GM21526 (cell line): ENCODE data around the gene NCAPD3.
"Not testable (repeated sequence)": the region's sequence is repeated elsewhere in the genome, so short reads cannot be mapped to it uniquely, and the experiment has no call there.

ENCODE experiments used
- ATAC-seq: cut with Tn5 transposase; IDR thresholded peaks from one replicate; pipeline ENCODE4 v1.9.1; 2021; ENCODE audit warnings: moderate library complexity; ENCODE audit not compliant: unreplicated experiment, low FRiP score

NCAPD3 gene, protein sequence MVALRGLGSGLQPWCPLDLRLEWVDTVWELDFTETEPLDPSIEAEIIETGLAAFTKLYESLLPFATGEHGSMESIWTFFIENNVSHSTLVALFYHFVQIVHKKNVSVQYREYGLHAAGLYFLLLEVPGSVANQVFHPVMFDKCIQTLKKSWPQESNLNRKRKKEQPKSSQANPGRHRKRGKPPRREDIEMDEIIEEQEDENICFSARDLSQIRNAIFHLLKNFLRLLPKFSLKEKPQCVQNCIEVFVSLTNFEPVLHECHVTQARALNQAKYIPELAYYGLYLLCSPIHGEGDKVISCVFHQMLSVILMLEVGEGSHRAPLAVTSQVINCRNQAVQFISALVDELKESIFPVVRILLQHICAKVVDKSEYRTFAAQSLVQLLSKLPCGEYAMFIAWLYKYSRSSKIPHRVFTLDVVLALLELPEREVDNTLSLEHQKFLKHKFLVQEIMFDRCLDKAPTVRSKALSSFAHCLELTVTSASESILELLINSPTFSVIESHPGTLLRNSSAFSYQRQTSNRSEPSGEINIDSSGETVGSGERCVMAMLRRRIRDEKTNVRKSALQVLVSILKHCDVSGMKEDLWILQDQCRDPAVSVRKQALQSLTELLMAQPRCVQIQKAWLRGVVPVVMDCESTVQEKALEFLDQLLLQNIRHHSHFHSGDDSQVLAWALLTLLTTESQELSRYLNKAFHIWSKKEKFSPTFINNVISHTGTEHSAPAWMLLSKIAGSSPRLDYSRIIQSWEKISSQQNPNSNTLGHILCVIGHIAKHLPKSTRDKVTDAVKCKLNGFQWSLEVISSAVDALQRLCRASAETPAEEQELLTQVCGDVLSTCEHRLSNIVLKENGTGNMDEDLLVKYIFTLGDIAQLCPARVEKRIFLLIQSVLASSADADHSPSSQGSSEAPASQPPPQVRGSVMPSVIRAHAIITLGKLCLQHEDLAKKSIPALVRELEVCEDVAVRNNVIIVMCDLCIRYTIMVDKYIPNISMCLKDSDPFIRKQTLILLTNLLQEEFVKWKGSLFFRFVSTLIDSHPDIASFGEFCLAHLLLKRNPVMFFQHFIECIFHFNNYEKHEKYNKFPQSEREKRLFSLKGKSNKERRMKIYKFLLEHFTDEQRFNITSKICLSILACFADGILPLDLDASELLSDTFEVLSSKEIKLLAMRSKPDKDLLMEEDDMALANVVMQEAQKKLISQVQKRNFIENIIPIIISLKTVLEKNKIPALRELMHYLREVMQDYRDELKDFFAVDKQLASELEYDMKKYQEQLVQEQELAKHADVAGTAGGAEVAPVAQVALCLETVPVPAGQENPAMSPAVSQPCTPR (N-terminal part only)

DNA sequence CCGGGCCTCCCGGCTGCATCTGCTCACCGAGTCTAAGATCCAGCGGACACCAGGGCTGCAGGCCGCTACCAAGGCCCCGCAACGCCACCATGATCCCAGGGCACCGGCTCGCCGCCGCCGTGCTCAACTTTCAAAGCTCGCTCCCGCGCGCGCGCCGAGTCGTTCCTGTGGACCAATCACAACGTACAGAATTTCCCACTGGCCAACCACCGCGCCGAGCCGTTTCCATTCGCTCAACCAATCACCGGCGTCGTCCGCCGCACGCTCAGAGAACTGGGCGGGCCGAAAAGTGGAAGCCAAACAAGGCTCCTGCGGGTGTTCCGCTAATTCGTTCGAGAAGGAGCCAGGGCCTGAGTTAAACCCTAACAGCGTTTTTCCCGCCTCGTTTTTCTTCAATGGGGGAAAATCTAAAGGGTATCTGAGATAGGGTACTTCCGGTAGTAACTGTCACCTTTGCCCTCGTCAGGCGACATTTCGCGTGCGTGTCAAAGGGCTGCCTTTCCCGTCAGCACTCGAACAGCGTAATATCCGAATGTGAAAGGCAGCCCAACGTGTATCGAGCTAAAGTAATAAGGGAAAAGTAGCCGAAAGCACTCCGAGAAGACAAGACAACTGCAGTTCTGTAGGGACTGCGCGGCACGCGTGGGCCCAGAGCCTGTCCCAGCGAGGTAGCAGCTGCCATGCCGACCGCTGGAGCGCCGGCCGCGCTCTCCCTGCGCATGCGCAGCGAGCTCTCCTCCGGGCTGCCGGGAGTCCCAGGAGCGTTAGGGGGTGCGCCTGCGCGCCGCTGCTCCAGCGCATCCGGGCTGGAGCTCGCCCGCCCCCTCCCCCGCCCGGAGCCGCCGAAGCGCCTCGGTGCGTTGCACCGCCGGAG lies at the start of gene NCAPD3, which contains the start of gene VPS26B:
Gene NCAPD3 (minus strand): TSS at position 132 of the 874 bp plus-strand sequence. CDS start 41 bp downstream, at position 91.
Gene VPS26B (plus strand): TSS at position 836 of the 874 bp plus-strand sequence. CDS start 452 bp downstream, outside the sequence.
- ATAC-seq, result peak; percentile 83

DNA sequence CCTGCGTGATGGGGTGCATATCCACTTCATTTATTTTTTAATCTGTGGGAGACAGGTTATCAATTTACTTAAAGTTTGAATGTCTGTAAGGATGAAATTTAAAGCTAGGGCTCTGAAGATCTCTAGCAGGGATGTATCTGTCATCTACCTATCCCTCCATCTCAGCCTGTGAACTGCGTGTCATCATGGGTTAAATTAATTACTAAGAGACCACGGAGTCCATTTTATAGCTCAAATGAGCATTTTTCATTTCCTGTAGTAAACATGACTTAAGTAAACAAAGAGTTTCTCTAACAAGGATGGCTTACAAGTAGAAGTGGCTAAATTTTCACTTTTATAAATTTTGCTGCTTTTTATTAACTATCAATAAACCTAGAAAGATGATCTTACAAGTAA lies 49.5 kb upstream of the NCAPD3 start:
- no peak for ATAC-seq

DNA sequence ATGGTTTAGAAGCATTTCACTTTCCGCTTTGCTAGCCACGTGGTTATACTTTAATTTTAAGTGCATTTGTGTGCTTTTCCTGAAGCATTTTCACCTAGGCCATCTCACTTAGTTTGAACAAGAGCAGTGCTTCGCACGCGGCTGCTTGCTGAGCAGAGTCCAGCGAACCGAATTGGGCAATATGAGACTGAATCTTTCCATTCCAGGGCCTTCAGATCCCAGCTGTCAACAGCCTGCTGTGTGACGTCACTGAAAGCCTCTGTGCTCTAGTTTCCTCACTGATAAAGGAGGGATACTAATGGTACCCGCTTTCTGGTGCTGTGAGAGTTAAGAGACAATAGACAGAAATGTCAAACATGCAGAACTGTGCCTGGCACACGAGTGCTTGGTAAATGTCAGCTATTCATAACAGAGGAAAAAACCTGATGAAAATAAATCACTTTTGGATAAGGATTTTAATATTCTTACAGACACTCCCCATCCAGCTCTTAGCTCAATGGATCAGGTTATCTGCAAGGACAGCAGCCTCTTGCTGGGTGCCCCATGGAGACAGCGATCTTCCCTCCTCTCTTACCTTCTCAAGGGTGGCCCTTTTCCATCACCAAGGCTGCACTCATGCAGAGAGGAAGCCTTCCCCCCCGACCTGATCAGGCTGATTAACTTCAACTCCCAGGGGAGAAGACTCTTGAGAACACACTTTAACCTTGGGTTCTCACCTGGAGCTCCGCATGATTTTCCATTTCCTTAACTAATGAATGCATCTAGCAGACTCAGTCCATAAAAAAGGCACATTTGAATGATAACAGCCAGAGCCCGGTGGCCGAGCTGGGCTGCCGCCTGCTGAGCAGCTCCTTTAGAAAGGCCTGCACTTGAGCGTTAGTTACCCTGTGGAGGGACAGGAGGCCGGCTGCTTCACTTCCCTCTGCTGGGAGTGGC lies 48.9 kb upstream of the NCAPD3 start:
- ATAC-seq, result no peak

DNA sequence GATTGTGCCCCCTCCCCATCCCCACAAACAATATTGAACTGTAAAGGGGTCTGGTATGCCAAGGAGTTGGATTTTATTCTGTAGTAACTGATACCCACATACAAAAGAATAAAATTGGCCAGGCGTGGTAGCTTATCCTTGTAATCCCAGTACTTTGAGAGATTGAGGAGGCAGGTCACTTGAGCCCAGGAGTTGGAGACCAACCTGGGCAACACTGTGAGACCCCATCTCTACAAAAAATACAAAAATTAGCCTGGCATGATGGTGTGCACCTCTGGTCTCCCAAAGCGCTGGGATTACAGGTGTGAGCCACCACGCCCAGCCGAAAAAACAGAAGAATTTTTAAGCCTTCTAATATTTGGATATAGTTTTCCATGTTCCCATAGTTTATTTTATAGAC lies 48.2 kb upstream of the NCAPD3 start:
- ATAC-seq, result no peak

DNA sequence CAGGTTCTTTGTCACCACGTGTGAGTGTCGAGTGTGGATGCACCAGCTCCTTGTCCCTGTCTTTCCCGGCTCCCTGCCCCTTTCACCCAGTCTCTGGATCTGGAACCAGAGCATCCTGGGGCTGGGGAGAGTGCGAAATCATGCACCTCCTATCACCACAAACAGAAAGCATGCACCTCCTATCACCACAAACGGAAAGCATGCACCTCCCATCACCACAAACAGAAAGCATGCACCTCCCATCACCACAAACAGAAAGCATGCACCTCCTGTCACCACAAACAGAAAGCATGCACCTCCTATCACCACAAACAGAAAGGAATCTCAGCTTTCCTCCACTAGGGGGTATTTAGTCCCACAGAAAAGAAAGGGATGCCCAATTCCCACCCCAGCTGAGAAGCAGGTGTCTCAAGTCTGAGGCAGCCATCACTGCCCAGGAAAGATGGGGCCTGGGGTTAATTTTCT lies 46.5 kb upstream of the NCAPD3 start:
- no peak for ATAC-seq

DNA sequence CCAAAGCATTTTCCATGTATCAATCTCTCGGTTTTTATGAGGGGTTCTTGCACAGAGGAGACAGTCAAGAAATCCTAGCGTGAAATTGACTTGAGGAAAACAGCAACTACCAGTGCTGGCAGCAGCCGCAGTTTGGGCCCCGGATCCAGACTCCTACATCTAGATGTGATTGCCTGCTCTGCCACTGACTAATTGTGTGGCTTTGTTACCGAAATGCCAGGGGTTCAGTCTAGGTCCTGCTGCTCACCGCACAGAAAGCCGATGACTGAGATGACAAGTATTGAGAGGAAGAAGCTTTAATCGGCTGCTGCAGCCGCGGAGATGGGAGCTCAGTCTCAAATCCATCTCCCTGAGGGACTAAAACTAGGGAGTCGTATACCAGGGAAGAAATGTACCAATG lies 44.2 kb upstream of the NCAPD3 start:
- ATAC-seq, result no peak

DNA sequence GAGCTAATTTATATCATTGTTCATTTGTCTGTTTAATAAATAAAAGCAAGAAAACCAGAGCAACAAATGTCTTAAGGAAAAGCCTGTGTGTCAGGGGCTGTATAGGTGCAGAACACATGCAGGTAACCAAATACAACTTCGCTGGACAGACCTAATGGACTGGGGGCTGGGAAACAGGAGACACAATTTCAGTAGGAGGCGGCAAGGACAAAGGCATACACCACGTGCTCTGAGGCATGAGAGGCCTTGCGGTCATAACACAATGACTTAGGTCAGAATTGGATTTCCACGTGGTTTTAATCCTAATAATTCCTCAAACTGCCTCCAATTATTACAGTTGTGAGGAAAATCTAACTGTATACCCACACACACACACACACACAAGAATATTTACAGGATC lies 43.7 kb upstream of the NCAPD3 start:
- no peak for ATAC-seq

DNA sequence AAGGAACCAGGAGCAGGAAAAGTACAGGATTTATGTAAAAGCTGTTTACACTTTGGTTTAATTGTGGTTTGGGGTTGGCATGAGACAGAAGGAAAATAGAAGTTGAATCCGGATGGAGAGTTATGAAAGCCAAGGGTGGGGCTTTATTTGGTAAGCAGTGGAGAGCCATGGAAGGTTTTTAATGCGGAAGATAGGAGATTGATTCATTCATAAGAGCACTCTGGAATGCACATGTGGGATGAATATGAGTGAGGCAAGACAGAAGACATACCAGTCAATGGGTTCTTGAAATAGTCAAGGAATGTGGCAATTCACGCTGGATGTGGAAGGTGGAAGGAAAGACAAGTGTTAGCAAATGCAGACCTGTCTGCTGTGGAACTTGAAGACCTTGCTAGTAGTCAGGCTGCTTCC lies 43.1 kb upstream of the NCAPD3 start:
- no peak for ATAC-seq

DNA sequence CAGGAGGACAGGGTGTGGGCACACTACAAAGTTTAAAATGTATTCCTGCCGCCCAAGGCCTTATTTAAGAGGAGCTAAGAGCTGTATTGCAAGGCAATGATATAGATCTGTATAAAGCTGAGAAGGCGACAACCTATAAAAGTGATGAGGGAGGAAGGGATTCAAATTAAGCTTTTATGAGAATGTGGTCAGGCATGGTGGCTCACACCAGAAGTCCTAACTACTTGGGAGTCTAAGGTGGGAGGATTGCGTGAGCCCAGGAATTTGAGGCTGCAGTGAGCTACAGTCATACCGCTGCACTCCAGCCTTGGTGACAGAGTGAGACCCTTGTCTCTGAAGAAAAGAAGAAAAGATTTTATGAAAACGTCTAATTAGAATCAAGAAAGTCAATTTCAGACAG lies 42.7 kb upstream of the NCAPD3 start:
- no peak for ATAC-seq

DNA sequence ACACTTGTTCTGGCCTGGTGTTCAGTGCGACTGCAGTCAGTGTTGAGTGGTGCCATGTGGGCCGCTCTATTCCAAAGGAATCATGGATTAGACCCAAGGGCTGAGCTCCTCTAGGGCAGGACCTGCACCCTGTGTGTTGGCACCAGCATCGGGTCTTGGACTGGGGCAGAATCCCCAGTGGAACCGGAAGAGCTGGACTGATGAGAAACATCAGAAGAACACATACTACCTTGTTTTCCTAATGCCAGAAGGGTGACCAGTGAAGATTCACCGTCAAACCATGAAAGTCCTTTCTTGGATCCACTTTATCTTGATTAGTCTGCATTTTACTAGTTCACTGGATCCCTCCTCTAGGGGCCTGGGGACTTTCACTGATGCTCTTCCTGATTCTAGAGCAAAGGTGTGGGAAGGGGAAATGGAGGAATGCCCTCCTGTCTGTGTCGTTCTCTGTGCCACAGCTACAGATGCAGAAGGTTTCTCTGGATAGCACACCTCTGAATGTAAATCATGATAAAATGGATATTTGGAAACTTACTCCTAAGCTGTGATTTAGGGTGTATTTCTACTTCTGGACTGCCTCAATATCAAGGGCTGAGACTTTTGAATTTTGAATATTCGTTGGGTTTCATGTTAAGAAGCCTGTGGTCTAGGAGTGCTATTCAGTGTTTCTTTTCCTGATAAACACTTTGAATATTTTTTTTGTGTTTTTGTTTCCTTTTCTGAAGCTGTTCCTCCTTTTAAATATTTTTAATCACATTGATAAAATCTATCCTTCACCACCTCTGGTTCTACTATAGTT lies 41.4 kb upstream of the NCAPD3 start:
- ATAC-seq, result no peak

DNA sequence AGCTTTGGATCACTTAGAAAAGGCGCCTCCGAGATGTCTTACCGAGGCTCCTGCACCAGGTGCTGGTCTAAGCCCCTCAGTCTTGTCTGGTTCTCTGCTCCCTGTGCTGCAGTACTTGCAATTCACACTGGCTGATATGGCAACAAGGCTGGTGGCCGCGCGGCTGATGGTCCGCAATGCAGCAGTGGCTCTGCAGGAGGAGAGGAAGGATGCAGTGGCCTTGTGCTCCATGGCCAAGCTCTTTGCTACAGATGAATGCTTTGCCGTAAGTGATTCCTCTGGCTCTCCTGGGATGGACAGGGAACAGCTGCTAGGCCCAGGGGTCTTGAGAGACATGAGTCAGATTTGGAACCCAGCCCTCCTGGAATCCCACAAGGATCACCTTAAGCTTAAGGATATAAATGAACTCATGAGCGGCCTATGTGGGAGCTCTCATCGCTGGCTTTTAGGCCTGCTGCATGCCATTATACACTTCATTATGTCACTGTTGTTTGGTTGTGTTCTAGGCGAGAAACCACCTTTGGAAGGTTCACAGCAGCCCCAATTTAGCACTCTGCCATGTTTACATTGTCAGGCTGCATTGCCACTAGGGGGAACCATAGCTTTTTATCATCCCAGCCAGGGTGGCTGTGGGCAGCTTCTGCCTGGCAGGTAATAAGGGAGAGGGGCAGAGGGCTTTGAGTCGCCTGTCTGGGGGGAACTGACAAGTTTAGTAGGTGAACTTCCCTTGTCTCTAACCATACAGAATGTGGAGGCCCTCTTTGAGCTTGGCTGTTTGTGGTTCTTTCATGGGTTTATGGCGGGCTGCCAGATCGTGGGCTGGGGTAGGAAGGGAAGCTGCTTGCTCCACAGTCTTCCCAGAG lies 38.1 kb upstream of the NCAPD3 start:
- peak; percentile 63 for ATAC-seq

DNA sequence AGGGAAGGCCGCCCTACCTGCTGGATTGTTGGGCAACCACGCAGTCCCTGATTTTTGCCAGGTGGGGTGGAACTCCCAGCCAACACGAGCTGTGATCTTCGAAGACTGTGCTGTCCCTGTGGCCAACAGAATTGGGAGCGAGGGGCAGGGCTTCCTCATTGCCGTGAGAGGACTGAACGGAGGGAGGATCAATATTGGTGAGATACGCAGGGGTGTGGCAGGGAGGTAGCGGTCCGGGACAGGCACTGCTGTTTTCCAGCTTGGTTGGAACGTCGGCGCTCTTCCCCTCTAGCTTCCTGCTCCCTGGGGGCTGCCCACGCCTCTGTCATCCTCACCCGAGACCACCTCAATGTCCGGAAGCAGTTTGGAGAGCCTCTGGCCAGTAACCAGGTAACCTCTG lies 37.2 kb upstream of the NCAPD3 start:
- no peak for ATAC-seq

DNA sequence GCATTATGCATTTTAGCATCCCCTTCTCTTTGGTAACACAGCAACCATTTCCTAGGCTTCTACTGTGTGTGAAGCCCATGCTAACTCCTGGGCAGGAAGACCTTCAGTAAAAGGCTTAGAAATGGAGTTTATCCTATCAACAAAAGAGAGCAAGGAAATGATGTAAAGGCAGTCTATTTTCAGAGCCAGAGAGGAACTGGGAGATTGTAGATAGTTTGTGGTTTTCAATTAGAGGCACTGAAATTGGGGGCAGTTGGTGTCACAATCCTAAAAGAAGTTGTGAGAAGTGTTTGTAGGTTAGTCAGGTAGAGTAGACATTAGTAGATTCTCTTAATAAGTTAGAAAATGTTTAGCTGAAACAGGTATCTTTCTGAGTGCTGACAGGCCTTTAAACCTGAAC lies 36.7 kb upstream of the NCAPD3 start:
- ATAC-seq, result no peak

DNA sequence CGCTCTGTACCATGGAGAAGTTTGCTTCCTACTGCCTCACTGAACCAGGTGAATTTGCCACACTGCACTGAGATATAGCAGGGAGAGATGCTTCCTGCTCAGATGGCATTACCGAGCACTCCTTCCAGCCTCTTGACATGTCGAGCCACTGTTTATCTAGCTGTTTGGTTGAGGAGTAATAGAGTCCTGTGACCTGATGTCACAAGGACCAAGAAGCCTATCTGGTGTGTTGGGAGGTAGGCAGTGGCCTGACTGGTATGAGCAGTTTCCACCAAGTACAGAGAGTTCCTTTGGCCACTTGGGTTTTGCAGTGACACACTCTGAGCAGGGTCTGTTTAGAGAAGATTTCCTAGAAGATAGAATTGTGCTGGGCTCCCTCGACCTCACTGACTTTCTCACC lies 34.8 kb upstream of the NCAPD3 start:
- ATAC-seq, result no peak

DNA sequence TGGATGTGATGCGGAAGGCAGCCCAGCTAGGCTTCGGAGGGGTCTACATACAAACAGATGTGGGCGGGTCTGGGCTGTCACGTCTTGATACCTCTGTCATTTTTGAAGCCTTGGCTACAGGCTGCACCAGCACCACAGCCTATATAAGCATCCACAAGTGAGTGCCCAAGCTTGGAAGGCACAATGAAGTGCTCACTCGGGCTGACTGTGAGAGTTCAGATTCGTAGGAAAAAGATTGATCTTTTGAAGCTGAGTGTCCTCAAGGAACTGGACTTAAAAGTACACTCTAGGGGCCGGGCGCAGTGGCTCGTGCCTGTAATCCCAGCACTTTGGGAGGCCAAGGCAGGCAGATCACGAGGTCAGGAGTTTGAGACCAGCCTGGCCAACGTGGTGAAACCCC lies 33.3 kb upstream of the NCAPD3 start:
- no peak for ATAC-seq

DNA sequence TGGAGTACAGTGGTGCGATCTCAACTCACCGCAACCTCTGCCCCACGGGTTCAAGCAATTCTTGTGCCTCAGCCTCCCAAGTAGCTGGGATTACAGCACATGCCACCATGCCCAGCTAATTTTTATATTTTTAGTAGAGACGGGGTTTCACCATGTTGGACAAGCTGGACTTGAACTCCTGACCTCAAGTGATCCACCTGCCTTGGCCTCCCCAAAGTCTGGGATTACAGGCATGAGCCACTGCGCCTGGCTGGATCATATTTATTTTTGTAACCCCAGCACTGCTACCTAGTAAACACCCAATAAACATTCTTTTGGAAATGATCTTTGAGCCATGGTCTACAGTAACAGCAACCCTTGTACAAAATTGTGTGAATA lies 31.4 kb upstream of the NCAPD3 start:
- not testable (repeated sequence) for ATAC-seq
